DND-41 (cell line): Measurements from ENCODE around the gene HIBCH.

Experiments used
- CTCF ChIP-seq: IDR thresholded peaks from 2 replicates; pipeline ENCODE4 v1.5.1; 2012; ENCODE audit warnings: borderline replicate concordance, low read length, moderate library complexity, mild to moderate bottlenecking; ENCODE audit not compliant: poor library complexity, severe bottlenecking; ENCODE audit errors: extremely low read depth
- EZH2 ChIP-seq: IDR thresholded peaks from 3 replicates; pipeline ENCODE4 v1.6.1; 2012; ENCODE audit warnings: borderline replicate concordance, low read depth, mild to moderate bottlenecking, moderate library complexity, low read length, inconsistent platforms; ENCODE audit not compliant: severe bottlenecking

- no peak for TF ChIP-seq CTCF
- TF ChIP-seq EZH2: no peak
These were observed 13.8 kb upstream of the HIBCH start for GRCh38 chr2:190333395-190333794.
